C4-2B (cell line): ENCODE results near the gene HBE1.

Experiments used
- CTCF ChIP-seq: fragments of 450-650 bp; conservative IDR thresholded peaks from 2 replicates; pipeline ENCODE4 v1.5.1; 2017; ENCODE audit warnings: mild to moderate bottlenecking
- ZFX ChIP-seq: fragments of 450-650 bp; IDR thresholded peaks from 2 replicates; pipeline ENCODE4 v1.6.1; 2017

GRCh38 chr11:5290106-5290505 lies 20.4 kb upstream of the HBE1 start:
- TF ChIP-seq CTCF (no peak), ZFX (no peak)
